Omental fat pad (tissue), 4 donors: Measurements from ENCODE around the gene BACH2. TPM values are rescaled to one million over a fixed set of nuclear protein-coding genes. Genes with fewer than 3 reads are reported as not detected.
A peak's percentile ranks its signal among the peaks of the same experiment; 100 is the strongest.

Source experiments
- ATAC-seq: fragments of 150-250 bp; one replicate; pipeline ENCODE4 v1.9.1; 2016; ENCODE audit warnings: mild to moderate bottlenecking, moderate library complexity; ENCODE audit not compliant: low FRiP score
- DNase-seq: peaks from one replicate; pipeline ENCODE4 v3.0.0-alpha.2; 2019; ENCODE audit warnings: low spot score
- total RNA-seq, 4 donors: library from RNA; depleted of rRNA; stranded (reverse); fragments of >200 nt; gene quantifications; one replicate each; pipeline ENCODE4 v1.1.0, GENCODE V29; 2016
- TF ChIP-seq, protein P1 (sequence below), 3 donors: fragments of 450-650 bp; IDR thresholded peaks; one replicate each; pipeline ENCODE4 v1.5.1; 2016 to 2017; ENCODE audit warnings: antibody characterized with exemption in 3 of 3, mild to moderate bottlenecking in 3 of 3, moderate library complexity in 2 of 3

The BACH2 gene
- total RNA-seq, 4 donors from 2014 or later, result 4.0 to 9.4 (median 7.0) TPM

- ATAC-seq (no peak), DNase-seq (no peak)
- TF ChIP-seq, protein P1, sequence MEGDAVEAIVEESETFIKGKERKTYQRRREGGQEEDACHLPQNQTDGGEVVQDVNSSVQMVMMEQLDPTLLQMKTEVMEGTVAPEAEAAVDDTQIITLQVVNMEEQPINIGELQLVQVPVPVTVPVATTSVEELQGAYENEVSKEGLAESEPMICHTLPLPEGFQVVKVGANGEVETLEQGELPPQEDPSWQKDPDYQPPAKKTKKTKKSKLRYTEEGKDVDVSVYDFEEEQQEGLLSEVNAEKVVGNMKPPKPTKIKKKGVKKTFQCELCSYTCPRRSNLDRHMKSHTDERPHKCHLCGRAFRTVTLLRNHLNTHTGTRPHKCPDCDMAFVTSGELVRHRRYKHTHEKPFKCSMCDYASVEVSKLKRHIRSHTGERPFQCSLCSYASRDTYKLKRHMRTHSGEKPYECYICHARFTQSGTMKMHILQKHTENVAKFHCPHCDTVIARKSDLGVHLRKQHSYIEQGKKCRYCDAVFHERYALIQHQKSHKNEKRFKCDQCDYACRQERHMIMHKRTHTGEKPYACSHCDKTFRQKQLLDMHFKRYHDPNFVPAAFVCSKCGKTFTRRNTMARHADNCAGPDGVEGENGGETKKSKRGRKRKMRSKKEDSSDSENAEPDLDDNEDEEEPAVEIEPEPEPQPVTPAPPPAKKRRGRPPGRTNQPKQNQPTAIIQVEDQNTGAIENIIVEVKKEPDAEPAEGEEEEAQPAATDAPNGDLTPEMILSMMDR (IDR thresholded peaks at IDR 0.05), result no peak
Measured at GRCh38 chr6:90100059-90100665, 196.5 kb downstream of the BACH2 start.

- ATAC-seq (peak; percentile 20), DNase-seq (no peak)
- TF ChIP-seq, protein P1 (IDR thresholded peaks at IDR 0.05), result no peak
Measured at GRCh38 chr6:90098627-90099026, 198.0 kb downstream of the BACH2 start.

- TF ChIP-seq, protein P1 (IDR thresholded peaks at IDR 0.05), result no peak
- DNase-seq (peak; percentile 55), ATAC-seq (peak; percentile 93)
Measured at GRCh38 chr6:90098001-90098531, 198.6 kb downstream of the BACH2 start.

DNA sequence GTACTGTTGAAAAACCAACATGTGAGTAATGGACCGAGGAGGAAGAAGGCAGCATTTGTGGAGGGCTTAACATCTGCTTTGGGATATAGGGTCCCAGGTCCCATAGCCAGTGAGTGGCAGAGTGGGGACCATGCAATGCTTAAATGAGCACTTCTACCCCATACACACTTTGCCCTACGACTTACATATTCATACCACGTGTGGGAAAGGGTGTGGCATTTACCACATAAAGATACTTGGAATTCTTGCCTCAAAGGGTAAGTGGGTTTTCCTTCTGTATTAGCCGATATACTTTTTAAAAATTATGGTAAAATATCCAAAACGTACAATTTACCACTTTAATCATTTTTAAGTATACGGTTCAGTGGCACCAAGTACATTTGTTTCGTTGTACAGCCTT, 199.3 kb downstream of the BACH2 start:
- no peak for DNase-seq
- TF ChIP-seq, protein P1 (IDR thresholded peaks at IDR 0.05), result no peak
- ATAC-seq, result no peak

- ATAC-seq (no peak), DNase-seq (no peak)
- TF ChIP-seq, protein P1 (IDR thresholded peaks at IDR 0.05), result no peak
Measured at GRCh38 chr6:90096818-90097217, 199.8 kb downstream of the BACH2 start.

DNA sequence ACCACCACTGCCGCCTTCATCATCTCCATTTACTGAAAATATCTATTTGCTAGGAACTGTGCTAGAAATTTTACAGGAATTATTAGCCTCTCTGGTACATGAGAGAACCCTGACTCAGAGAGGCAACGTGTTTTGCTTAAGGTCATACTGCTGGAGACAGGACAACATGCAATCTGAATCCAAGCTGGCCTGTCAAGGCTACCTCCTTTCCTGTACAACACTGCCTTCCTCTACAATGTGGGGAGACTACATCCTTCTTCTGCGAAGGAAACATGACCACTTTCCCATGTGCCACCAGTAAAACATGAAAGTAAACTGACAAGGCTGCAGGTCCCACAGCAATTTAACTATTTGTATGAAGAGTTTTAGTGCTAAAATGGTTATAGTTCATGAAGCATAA, 200.9 kb downstream of the BACH2 start:
- ATAC-seq (no peak), DNase-seq (no peak)
- TF ChIP-seq, protein P1 (IDR thresholded peaks at IDR 0.05), result no peak

DNA sequence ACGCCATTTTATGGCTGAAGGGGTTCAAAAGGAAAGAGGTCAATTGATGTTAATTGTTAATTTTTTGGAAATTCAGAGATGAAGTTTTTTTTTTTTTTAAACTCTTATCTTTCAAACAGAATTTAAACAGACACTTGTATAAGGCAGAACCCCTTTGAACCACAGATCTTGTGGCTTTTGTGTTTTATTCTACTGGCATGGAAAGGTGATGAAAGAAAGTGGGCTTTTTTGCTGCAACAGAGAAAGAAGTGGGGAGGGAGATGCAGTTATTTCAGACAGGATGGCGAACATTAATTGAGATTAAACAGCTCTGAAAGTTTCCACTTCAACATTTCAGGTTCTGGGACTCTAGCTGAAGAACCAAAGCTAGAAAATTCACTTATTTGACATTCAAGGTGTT, 201.5 kb downstream of the BACH2 start:
- DNase-seq (no peak), ATAC-seq (no peak)
- TF ChIP-seq, protein P1 (IDR thresholded peaks at IDR 0.05), result no peak
